SHP77 (cell line): ENCODE results near the gene TSSC4.

Experiments
- DNase-seq, 2 experiments: peaks; one replicate each; lab custom pipeline; 2025; lab: John Stamatoyannopoulos, UW

Gene TSSC4

GRCh38 chr11:2400762-2401435 lies 349 bp downstream of the TSSC4 start:
- DNase-seq: no peak

GRCh38 chr11:2401436-2401984 lies 960 bp downstream of the TSSC4 start:
- no peak for DNase-seq

GRCh38 chr11:2402106-2402505 lies 1.6 kb downstream of the TSSC4 start:
- DNase-seq: no peak

- no peak for DNase-seq
Observed at GRCh38 chr11:2402890-2403645, 2.5 kb downstream of the TSSC4 start.

GRCh38 chr11:2404735-2405196 lies 4.2 kb downstream of the TSSC4 start:
- no peak for DNase-seq

GRCh38 chr11:2406451-2406850 lies 5.9 kb downstream of the TSSC4 start:
- DNase-seq: no peak

- DNase-seq: no peak
Observed at GRCh38 chr11:2406878-2407410, 6.4 kb downstream of the TSSC4 start.

GRCh38 chr11:2408671-2409070 lies 8.1 kb downstream of the TSSC4 start:
- DNase-seq: no peak

GRCh38 chr11:2409126-2409525 lies 8.6 kb downstream of the TSSC4 start:
- no peak for DNase-seq

- no peak for DNase-seq
Observed at GRCh38 chr11:2409611-2410468, 9.3 kb downstream of the TSSC4 start.

- DNase-seq: no peak
Observed at GRCh38 chr11:2410616-2411015, 10.1 kb downstream of the TSSC4 start.

- DNase-seq: no peak
Observed at GRCh38 chr11:2411446-2412305, 11.1 kb downstream of the TSSC4 start.

- DNase-seq: no peak
Observed at GRCh38 chr11:2412323-2412722, 11.8 kb downstream of the TSSC4 start.

- peak in 1 of 2 experiments; percentile 36 for DNase-seq
Observed at GRCh38 chr11:2413742-2414579, 13.4 kb downstream of the TSSC4 start.

GRCh38 chr11:2414616-2415015 lies 14.1 kb downstream of the TSSC4 start:
- DNase-seq: no peak

GRCh38 chr11:2415171-2415570 lies 14.6 kb downstream of the TSSC4 start:
- no peak for DNase-seq

- no peak for DNase-seq
Observed at GRCh38 chr11:2415601-2416380, 15.2 kb downstream of the TSSC4 start.

GRCh38 chr11:2416765-2417164 lies 16.2 kb downstream of the TSSC4 start:
- no peak for DNase-seq
